ENCODE data around the gene TRMT2A.

The TRMT2A gene

GRCh38 chr22:20080776-20081654 is 36.0 kb downstream of the TRMT2A start:
- no peak for TF ChIP-seq SNAI2 (CRISPR knock-in tag; IDR thresholded peaks at IDR 0.05)
- no peak for TF ChIP-seq ISL1 (CRISPR knock-in tag; IDR thresholded peaks at IDR 0.05)
- peak; percentile 48; the same call in 1 of the 2 replicates for TF ChIP-seq ZFP3 (CRISPR knock-in tag; IDR thresholded peaks at IDR 0.05)
- no peak for TF ChIP-seq BACH2 (CRISPR knock-in tag; IDR thresholded peaks at IDR 0.05; ENCODE audit: borderline replicate concordance)
- no peak for TF ChIP-seq PPARA (CRISPR knock-in tag; IDR thresholded peaks at IDR 0.05; ENCODE audit: borderline replicate concordance)
- ATAC-seq: peak; percentile 28

GRCh38 chr22:20080445-20080775 is 36.6 kb downstream of the TRMT2A start:
- ATAC-seq: peak; percentile 53

More at GRCh38 chr22:20080445-20080775, 36.6 kb downstream of the TRMT2A start:
- TF ChIP-seq PATZ1 (CRISPR knock-in tag; IDR thresholded peaks at IDR 0.05; ENCODE audit: borderline replicate concordance) (no peak), OSR1 (CRISPR knock-in tag; IDR thresholded peaks at IDR 0.05) (no peak), TSHZ2 (CRISPR knock-in tag; IDR thresholded peaks at IDR 0.05) (no peak), SNAI2 (CRISPR knock-in tag; IDR thresholded peaks at IDR 0.05) (no peak), ZFP30 (CRISPR knock-in tag; IDR thresholded peaks at IDR 0.05) (no peak), PPARA (CRISPR knock-in tag; IDR thresholded peaks at IDR 0.05; ENCODE audit: borderline replicate concordance) (no peak), ESRRG (CRISPR knock-in tag; IDR thresholded peaks at IDR 0.05) (no peak), CSRNP3 (CRISPR knock-in tag; IDR thresholded peaks at IDR 0.05) (no peak), GLIS3 (CRISPR knock-in tag; IDR thresholded peaks at IDR 0.05) (no peak), RARB (CRISPR knock-in tag; IDR thresholded peaks at IDR 0.05) (no peak), POU6F1 (CRISPR knock-in tag; IDR thresholded peaks at IDR 0.05; ENCODE audit: borderline replicate concordance, low read depth) (no peak), CSDC2 (CRISPR knock-in tag; IDR thresholded peaks at IDR 0.05) (no peak), ZC3H10 (CRISPR knock-in tag; IDR thresholded peaks at IDR 0.05) (no peak), ZNF565 (CRISPR knock-in tag; conservative IDR thresholded peaks at IDR 0.05; ENCODE audit: low read depth) (no peak), CREB5 (CRISPR knock-in tag; IDR thresholded peaks at IDR 0.05; ENCODE audit: low read depth) (no peak), TCF4 (CRISPR knock-in tag; IDR thresholded peaks at IDR 0.05; ENCODE audit: borderline replicate concordance) (no peak), ZNF8 (CRISPR knock-in tag; IDR thresholded peaks at IDR 0.05) (no peak), ZNF70 (CRISPR knock-in tag; IDR thresholded peaks at IDR 0.05) (no peak), ISL1 (CRISPR knock-in tag; IDR thresholded peaks at IDR 0.05) (no peak), ZFP3 (CRISPR knock-in tag; IDR thresholded peaks at IDR 0.05) (no peak)
